ENCODE data around the gene ITGB4. TPM values are rescaled to one million over a fixed set of nuclear protein-coding genes. Genes with fewer than 3 reads are reported as not detected.

The ITGB4 gene
- total RNA-seq, 3 donors from 2014 or later, result 153 to 307 (median 246) TPM

DNA sequence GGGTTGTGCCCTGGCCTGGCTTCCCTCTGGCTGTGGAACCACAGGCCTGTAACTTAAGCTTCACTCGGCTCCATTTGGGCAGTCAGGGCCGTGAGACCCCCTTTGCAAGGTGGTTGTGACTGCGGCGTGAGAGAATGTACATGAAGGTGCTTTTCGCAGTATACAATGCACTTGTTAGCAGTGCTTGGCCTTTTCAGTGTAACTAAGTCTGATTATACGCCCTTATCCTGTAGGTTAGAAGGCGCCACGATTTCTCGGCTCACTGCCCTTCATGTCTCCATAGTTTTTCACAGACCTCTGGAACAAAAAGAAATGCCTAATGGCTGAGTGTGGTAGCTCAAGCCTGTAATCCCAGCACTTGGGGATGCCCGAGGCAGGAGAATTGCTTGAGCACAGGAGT lies 40.8 kb upstream of the ITGB4 start:
- no peak for TF ChIP-seq CTCF (IDR thresholded peaks at IDR 0.05)
- Histone ChIP-seq H3K4me3 (no peak overlapping the region), H3K4me1 (ENCODE audit: low read depth) (peaks cover 17% of the 10 kb centered on the region), H3K36me3 (ENCODE audit: low read depth) (no peaks in the 10 kb centered on the region), H3K9me3 (no peaks in the 10 kb centered on the region)
- DNase-seq, result peak in 1 of 3 donors; percentile 18
- no peak for ATAC-seq
- intact Hi-C loops (cut with DNase I, micrococcal nuclease), result no loop called here

GRCh38 chr17:75681289-75681688 lies 40.0 kb upstream of the ITGB4 start:
- no peak for ATAC-seq
- Histone ChIP-seq H3K9me3 (no peaks in the 10 kb centered on the region), H3K36me3 (ENCODE audit: low read depth) (no peaks in the 10 kb centered on the region), H3K4me3 (no peak overlapping the region), H3K4me1 (ENCODE audit: low read depth) (peaks cover 17% of the 10 kb centered on the region)
- no peak for TF ChIP-seq CTCF (IDR thresholded peaks at IDR 0.05)
- intact Hi-C loops (cut with DNase I, micrococcal nuclease), result no loop called here
- no peak for DNase-seq

- DNase-seq (peak in 2 of 3 donors; percentile 10 to 13), ATAC-seq (peak; percentile 78)
- H3K9me3 ChIP-seq, result no peaks in the 10 kb centered on the region
- TF ChIP-seq CTCF (IDR thresholded peaks at IDR 0.05), result no peak
- H3K4me3 ChIP-seq, result no peak overlapping the region
- intact Hi-C loops (cut with DNase I, micrococcal nuclease), result no loop called here
- H3K36me3 ChIP-seq (ENCODE audit: low read depth), result no peaks in the 10 kb centered on the region
- peaks cover 19% of the 10 kb centered on the region for H3K4me1 ChIP-seq (ENCODE audit: low read depth)
These were observed 37.7 kb upstream of the ITGB4 start for GRCh38 chr17:75683583-75683982.

DNA sequence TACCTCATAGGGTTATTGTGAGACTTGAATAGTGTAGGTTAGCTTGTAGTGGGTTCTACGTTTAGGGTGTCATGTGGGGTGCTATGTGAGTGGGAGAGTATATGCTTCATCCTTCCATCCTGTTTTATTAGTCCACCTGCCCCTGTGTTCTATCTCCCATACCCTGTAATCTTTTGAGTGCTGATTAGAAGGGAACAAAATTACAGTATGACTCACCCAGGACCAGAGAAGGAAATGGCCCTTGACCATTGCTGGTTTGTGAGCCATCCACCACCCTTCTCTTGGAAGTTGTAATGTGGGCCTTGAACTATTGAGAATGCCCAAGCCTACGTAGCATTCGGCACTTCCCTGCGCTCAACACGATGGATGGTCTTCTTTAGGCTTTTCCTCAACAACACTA lies 37.0 kb upstream of the ITGB4 start:
- DNase-seq (no peak), ATAC-seq (peak; percentile 72)
- H3K4me3 ChIP-seq, result no peak overlapping the region
- intact Hi-C loops (cut with DNase I, micrococcal nuclease), result no loop called here
- H3K4me1 ChIP-seq (ENCODE audit: low read depth), result peaks cover 17% of the 10 kb centered on the region
- no peak for TF ChIP-seq CTCF (IDR thresholded peaks at IDR 0.05)
- H3K9me3 ChIP-seq, result no peaks in the 10 kb centered on the region
- H3K36me3 ChIP-seq (ENCODE audit: low read depth), result no peaks in the 10 kb centered on the region

GRCh38 chr17:75684924-75685323 lies 36.3 kb upstream of the ITGB4 start:
- ATAC-seq (peak; percentile 63), DNase-seq (peak in 2 of 3 donors; percentile 43 to 61)
- TF ChIP-seq CTCF (IDR thresholded peaks at IDR 0.05), result no peak
- H3K4me1 ChIP-seq (ENCODE audit: low read depth), result peaks cover 14% of the 10 kb centered on the region
- no peaks in the 10 kb centered on the region for H3K9me3 ChIP-seq
- no peaks in the 10 kb centered on the region for H3K36me3 ChIP-seq (ENCODE audit: low read depth)
- H3K4me3 ChIP-seq, result no peak overlapping the region
- intact Hi-C loops (cut with DNase I, micrococcal nuclease), result no loop called here

- no peak for ATAC-seq
- intact Hi-C loops (cut with DNase I, micrococcal nuclease), result no loop called here
These were observed 35.8 kb upstream of the ITGB4 start for GRCh38 chr17:75685499-75685898.

More at GRCh38 chr17:75685499-75685898, 35.8 kb upstream of the ITGB4 start:
- H3K4me3 ChIP-seq, result no peak overlapping the region
- DNase-seq, result peak in 1 of 3 donors; percentile 2
- H3K9me3 ChIP-seq, result no peaks in the 10 kb centered on the region
- H3K4me1 ChIP-seq (ENCODE audit: low read depth), result peaks cover 14% of the 10 kb centered on the region
- H3K36me3 ChIP-seq (ENCODE audit: low read depth), result no peaks in the 10 kb centered on the region
- TF ChIP-seq CTCF (IDR thresholded peaks at IDR 0.05), result no peak

Data from mucosa of descending colon (tissue), 3 donors.